HL-60 (cell line): Measurements from ENCODE around the gene FPGS.

Source experiments
- DNase-seq, 2 experiments: peaks; one replicate each; pipeline ENCODE4 v3.0.0-alpha.2; 2010 to 2020; ENCODE audit warnings: low read depth in 1 of 2, low spot score in 1 of 2
- H3K27ac ChIP-seq: fragments of 250-450 bp; sonication (Bioruptor Pico); replicated peaks from 2 replicates; pipeline ENCODE4 v1.5.1; 2020; ENCODE audit warnings: mild to moderate bottlenecking, moderate library complexity
- H3K27me3 ChIP-seq: fragments of 250-450 bp; sonication (Bioruptor Pico); 2 replicates; pipeline ENCODE4 v1.5.1; 2021; ENCODE audit warnings: mild to moderate bottlenecking, moderate library complexity; ENCODE audit not compliant: insufficient read depth, poor library complexity, severe bottlenecking
- H3K4me3 ChIP-seq: replicated peaks from 2 replicates; pipeline ENCODE4 v1.5.1; 2011; ENCODE audit warnings: mild to moderate bottlenecking, control low read depth, low read length; ENCODE audit not compliant: insufficient read depth
- CTCF ChIP-seq: IDR thresholded peaks from one replicate; pipeline ENCODE4 v1.5.1; 2011; ENCODE audit warnings: low read length, control low read depth, inconsistent platforms; ENCODE audit not compliant: insufficient read depth
- GABPA ChIP-seq: IDR thresholded peaks from 2 replicates; pipeline ENCODE4 v1.6.1; 2012; ENCODE audit warnings: low read depth
- POLR2AphosphoS5 ChIP-seq: IDR thresholded peaks from 2 replicates; pipeline ENCODE4 v1.6.1; 2012; ENCODE audit warnings: low read depth
- REST ChIP-seq: IDR thresholded peaks from 2 replicates; pipeline ENCODE4 v1.6.1; 2012; ENCODE audit warnings: low read depth; ENCODE audit not compliant: insufficient replicate concordance
- SPI1 ChIP-seq: IDR thresholded peaks from 2 replicates; pipeline ENCODE4 v1.6.1; 2012; ENCODE audit warnings: low read depth, mild to moderate bottlenecking, borderline replicate concordance

The FPGS gene

GRCh38 chr9:127852829-127853228 is 50.1 kb downstream of the FPGS start:
- no peaks in the 10 kb centered on the region for H3K27me3 ChIP-seq
- no peak overlapping the region; the same call in 1 of the 2 replicates for H3K27ac ChIP-seq
- TF ChIP-seq POLR2AphosphoS5, result no peak
- H3K4me3 ChIP-seq, result peak overlapping the region; percentile 83
- DNase-seq, result no peak

GRCh38 chr9:127853312-127854183 is 50.9 kb downstream of the FPGS start:
- DNase-seq, result peak; percentile 38 to 49
- Histone ChIP-seq H3K27me3 (no peaks in the 10 kb centered on the region), H3K4me3 (peak overlapping the region; percentile 83), H3K27ac (peak overlapping the region; percentile 71)
- TF ChIP-seq REST (no peak), SPI1 (peak; percentile 36; the same call in 1 of the 2 replicates)

- Histone ChIP-seq H3K27ac (peak within 1 kb of the TSS; percentile 71), H3K4me3 (peak within 1 kb of the TSS; percentile 83), H3K27me3 (no peaks in the 10 kb centered on the region)
- peak in 1 of 2 experiments; percentile 55 for DNase-seq
- TF ChIP-seq POLR2AphosphoS5, result peak; percentile 28; the same call in 1 of the 2 replicates
- peak; percentile 59; the same call in 1 of the 2 replicates for TF ChIP-seq SPI1
- peak; percentile 10 for TF ChIP-seq REST
- no peak for TF ChIP-seq GABPA
- no peak for TF ChIP-seq CTCF
These were observed 51.6 kb downstream of the FPGS start, which contains the start of gene ENG for GRCh38 chr9:127854184-127854806. ENG (minus strand) TSS chr9:127854658; CDS start chr9:127854355, 303 bp downstream.

- TF ChIP-seq REST, result no peak
- no peak for TF ChIP-seq GABPA
- no peak for TF ChIP-seq CTCF
- TF ChIP-seq SPI1, result no peak
- TF ChIP-seq POLR2AphosphoS5, result no peak
- H3K27me3 ChIP-seq, result no peaks in the 10 kb centered on the region
- peak overlapping the region; percentile 4; the same call in 1 of the 2 replicates for H3K27ac ChIP-seq
- H3K4me3 ChIP-seq, result peak overlapping the region; percentile 83
- no peak for DNase-seq
These were observed 52.3 kb downstream of the FPGS start for GRCh38 chr9:127854960-127855359.
